HG02970 (cell line): ENCODE results near the gene IRX6.

ENCODE experiments used
- ATAC-seq: cut with Tn5 transposase; IDR thresholded peaks from one replicate; pipeline ENCODE4 v1.9.1; 2021; ENCODE audit warnings: mild to moderate bottlenecking, moderate library complexity, moderate number of reproducible peaks; ENCODE audit not compliant: unreplicated experiment, low FRiP score

Gene IRX6

DNA sequence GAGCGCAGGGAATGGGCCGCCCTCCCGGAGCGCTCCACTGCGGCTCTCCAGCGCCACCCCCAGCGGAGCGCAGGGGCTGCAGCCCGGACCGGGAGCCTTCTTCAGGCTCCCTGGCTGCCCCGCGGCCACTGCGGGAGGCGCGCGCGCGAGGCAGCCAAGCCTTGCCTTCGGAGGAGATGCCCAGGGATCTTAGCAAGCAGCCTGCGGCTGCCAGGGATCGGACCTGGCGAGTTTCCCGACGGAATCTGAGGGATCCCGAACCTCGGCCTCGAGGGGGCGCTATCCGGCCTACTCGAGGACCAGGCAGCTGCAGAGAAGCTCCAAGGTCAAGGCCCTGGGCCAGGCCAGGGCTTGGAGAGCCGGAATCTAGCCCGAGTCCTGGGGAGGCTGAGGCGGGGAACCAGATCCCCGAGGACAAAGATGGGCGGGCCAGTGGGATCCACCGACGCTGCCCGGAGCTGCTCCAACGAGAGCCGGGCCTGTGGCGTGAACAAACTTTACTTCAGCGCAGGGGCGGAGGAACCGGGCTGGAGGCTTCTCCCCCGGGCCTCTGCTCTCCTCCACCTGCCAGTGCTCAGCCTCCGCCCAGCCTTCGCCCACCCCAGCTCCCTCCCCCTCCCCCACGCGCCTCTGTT, at the start of gene IRX6:
Gene IRX6, plus strand, starts transcription at position 567 of the 635 bp plus-strand sequence. CDS start 889 bp downstream, outside the sequence.
- no peak for ATAC-seq

DNA sequence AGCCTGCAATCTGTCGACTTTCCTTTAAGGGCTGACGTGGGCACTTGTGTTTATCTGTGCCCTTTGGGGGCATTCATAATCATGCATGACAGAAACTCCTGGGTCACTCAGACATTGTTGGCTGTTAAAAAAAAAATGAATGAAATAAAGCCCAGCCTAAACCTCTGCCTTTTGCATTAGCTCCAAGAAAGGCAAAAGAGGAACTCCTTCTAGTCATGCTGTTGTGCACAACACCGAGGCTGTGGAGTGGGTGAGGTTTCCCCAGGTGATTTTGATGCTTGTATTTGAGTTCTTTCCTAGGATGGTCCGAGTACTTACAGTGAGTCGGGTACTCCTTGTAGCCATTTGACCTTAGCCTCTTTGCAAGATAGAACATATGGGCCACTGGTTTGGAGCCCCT, 49.6 kb upstream of the IRX6 start:
- ATAC-seq = no peak

DNA sequence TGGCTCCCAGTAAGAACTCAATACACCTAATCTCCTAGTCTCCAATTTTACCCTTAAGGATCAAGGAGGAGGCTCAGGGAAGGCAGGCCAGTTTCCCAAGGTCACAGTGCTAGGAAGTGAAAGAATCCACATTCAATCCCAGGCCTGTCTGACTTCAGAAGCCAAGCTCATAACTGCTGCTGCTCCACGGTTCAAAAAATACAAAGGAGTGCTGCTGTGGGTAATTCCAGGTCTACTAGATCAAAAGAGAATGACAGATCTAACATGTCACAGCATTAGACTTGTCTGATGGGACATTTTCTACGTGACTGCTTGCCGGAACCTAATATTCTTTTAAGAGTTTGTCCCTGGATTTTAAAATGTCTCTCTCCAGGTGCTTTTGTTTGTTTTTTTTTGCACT, 48.8 kb upstream of the IRX6 start:
- ATAC-seq = no peak

DNA sequence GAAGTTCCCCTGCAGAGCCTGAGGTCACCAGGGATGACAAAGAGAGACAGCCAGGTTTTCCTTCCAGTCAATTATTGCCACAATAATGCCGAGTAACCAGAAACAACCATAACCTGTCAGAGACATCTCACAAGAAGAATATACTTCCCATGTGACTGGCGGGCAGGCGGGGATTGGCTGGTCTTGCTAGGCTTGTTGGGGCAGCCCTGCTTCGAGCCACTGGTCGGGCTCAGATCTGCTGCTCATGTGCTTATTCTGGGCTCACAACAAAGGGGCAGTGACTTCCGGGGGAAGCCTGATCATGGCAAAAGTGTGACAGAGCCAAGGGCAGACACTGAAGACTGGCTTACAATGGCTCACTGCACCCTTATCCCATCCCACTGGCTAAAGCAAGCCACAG, 48.1 kb upstream of the IRX6 start:
- ATAC-seq = no peak

DNA sequence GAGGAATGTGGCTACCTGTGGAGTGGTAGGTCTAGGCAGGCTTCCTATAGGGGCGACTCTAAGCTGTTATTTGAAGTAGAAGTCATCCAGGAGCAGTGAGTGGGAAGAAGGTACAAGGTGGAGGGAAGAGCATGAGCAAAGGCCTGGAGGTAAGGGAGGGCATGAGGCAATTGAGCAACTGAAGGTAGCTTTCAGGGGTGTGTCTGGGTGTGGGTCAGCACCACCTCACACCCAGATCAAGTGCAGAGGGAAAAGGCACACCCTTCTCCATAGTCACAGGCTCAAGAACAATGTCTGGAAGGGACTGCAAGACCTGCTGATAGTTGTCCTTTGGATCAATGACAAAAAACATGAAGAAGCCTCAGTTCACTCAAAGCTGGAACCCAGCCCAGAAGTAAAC, 46.5 kb upstream of the IRX6 start:
- ATAC-seq = no peak

DNA sequence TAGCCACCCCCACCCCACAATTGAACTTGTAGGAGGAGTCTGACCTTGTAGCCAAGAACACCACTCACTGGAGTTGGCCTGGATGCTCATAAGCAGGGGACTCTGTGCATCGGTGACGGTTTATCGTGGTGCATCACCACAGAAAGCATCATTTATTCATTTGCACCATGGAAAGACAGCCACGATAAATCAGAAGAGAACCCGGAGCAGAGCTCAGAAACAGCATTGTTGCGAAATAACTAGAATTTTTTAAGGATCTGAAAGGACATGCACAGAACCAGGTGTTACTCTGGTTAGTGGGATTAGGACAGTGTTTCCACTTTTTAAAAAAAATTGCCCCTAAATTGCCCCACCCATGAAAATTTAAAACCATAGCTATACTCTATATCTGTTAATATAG, 44.4 kb upstream of the IRX6 start:
- no peak for ATAC-seq

DNA sequence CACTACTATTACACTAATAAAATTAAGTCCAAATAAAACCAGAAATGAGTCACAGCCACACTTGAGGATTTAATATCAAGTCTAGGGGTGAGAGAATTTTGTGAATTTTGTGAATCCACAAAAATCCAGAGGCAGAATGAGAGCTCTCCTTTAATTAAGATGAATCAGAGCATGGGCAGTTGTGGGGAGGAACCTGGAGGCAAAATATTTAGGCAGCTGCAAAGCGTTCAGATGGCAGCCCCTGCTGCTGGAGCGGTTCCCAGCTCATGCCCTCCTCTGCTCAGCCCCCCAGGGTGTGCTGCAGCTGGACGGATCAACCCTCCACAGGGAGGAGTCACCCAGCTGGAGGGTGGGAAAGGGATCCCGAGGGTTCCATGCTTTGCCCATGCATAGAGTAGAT, 43.4 kb upstream of the IRX6 start:
- no peak for ATAC-seq

DNA sequence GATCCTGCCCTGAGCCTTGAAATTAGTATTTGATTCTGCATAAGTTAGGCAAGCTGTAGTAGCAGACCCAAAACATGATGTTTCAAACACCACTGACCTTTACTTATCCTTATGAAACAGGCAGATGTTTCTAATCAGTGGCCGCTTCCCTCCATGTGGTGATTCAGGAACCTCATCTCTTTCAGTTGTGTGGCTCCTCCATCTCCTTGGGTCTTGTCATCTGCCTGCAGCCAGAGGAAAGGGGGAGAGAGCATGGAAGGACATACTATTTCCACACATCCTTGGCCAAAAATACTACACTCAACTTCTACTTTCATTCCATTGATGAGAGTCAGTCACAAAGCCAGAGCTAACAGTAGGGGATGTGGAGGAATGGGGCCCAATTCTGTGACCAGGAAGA, 41.6 kb upstream of the IRX6 start:
- ATAC-seq = no peak

DNA sequence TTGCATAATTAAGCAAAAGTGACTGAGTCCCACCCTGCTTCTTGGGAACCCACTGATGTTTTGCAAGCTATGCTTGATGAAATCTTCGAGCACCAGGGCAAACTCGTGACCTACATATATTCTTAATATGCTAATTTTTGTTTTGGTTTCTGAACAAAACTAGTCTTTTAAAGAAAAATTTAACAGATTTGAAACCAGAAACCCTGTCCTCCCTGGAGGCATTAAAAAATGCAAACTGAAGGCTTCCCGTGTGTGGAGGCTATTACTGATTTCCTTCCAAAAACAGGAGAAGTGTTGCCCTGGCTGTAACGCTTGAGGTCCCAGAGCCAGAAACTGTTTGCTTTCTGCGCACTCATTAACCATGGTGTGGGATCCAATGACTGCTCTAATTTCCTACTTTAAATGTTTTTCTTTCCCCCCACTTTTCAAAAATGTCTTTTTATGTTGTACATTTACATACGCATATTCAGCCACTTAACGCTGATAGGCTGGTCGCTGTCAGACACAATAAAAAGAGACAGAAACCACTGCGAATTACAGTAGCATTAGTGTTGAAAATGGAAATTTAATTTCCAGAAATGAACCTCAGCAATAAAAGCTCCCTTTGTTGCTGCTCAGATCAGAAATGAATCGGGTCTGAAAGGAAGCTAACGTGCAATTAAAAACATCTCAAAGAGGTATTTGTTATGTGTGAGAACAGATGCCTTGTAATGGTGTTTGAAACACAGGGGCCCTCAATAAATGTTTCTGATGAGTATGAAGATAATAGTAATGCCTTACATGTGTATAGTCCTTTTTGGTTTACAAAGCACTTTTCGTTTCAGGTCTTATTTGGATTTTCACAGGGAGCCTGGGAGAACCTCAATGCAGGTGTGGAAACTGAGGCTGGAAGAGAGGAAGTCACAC, 39.9 kb upstream of the IRX6 start:
- no peak for ATAC-seq

DNA sequence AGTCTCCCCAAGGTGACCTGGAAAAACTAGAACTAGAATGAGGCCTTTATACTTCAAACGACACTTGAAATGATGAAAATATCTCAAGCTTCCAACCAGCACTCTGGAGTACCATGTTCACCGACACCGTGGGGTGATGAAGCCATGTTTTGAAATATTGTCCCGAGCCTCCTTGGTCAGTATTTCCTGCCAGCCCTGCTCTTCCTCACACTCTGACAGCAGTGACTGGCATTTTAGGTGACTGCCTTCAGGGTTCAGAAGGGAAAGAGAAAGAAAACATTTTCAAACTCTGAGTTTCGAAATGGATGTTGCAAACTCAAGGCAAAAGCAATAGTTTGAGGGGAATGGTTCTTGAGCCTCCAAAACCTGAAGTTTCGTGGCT, 39.3 kb upstream of the IRX6 start:
- no peak for ATAC-seq

DNA sequence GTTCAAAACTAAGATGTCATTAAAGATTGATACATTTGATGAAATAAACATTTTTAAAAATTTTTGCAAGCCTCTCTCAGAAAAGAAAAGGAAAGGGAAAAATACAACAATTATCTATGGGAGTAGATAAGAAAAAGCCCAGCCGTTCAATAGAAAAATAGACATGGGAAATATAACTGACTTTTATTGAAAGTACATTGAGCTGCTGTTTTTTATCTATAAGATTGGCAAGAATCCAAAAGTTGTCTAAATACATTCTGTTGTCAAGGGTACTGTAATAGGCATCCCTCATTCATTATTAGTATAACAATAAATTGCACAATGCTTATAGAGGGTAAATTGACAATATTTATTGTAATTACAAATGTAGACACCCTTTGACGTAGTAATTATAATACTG, 38.4 kb upstream of the IRX6 start:
- no peak for ATAC-seq

DNA sequence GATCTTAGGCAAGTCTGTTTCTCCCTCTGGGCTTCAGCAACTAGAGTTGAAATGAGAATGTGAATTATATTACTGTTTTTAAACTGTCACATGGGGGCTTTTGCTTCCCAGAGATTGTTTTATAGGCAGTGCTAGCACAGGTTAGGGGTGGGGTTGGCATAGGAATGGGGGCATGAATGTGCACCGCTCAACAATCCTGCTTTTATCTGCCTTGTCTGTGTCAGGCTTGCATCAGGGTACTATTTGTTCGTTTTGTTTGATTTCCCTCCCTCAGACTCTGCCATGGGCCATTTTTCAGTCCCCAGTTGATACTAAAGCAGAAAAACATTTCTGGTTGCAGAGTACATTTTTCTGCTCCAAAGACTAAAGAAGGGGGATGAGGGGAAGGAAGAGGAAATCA, 34.6 kb upstream of the IRX6 start:
- no peak for ATAC-seq

DNA sequence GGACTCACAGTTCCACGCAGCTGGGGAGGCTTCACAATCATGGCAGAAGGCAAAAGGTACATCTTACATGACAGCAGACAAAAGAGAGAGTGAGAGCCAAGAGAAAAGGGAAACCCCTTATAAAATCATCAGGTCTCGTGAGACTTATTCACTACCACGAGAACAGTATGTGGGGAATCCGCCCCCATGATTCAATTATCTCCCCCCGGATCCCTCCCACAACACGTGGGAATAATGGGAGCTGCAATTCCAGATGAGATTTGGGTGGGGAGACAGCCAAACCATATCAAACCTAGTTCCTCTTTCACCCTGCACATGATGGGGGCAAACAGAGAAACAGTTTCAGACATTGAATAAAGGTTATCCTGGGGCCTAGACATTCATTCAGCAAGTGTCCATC, 32.2 kb upstream of the IRX6 start:
- ATAC-seq = no peak

DNA sequence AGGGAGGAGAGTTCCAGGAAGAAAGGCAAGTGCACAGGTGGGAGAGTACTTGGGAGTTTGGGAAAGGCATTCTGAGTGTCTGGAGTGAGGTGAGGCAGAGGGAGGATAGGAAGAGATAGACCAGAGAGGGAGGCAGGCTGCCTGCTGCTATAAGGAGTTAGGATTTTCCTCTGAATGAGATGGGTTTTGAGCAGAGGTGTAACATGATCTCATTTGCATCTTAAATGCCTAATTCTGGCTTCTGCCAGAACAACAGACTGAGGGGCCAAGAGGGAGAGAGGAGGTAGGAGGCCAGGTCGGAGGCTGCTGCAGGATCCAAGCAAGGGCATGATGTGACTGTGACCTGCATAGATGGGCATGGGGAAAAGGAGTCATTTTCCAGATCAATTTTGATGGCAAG, 31.5 kb upstream of the IRX6 start:
- no peak for ATAC-seq

DNA sequence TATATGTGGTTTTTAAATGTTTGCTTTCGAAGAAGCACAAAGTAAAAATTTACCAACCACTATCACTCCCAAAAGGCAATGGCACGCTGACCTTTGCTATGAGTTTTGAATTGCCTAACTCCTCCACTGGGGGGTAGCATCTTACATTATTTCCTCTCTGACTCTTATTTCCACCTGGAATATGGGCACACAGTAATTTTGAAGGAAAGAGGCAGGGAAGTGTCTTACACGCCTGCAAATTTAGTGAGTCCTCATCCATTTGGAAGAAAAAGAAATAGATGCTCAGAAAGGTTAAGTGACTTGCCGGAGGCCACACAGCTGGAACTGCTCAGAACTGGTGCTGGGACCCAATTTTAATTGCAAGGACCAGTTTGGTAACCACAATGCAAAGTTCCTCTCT, 29.9 kb upstream of the IRX6 start:
- no peak for ATAC-seq

DNA sequence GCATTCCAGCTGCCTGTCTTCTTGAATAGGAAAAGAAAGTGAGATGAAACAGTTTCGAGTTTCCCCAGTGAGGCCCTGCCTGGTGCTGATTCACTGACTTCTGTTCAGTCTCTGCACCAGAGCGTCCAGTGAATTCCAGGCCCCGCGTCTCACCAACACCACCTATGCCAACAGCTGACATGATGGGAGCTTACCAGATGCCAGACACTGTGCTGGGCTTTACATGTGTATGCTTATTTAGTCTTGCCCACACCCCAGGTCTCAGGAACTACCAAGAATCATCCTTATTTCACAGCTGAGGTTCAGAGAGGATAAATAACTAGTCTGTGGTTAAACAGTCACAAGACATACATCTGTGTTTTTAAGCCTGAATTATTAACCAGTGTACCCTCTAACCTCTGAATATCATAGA, 29.1 kb upstream of the IRX6 start:
- no peak for ATAC-seq

DNA sequence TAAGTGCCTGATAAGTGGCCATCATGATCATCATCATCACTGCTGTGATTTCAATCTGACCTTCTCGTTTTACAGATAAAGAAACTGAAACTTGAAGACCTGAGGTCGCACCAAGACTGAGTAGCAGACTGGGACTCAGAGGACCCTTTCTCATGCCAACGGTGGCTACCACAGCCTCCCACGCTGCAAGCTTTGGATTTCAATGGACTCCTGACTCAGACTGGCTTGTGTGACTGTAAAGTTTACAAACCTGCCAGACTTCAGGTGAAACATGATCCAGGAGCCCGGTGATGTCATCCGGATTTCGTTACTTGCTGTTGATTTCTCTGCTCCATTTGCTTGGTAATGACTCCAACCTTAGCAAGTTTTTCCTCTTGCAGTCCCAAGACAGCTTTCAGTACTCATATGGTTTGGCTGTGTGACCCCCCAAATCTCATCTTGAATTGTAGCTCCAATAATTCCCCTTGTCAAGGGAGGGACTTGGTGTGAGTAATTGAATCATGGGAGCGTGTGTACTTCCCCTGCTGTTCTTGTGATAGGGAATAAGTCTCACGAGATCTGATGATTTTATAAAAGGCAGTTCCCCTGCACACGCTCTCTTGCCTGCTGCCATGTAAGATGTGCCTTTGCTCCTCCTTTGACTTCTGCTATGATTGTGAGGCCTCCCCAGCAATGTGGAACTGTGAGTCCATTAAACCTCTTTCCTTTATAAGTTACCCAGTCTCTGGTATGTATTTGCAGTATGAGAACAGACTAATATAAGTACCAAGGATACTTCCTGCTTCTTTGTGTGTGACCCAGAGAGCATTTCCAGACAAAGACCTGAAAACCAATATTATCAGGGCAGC, 26.7 kb upstream of the IRX6 start:
- no peak for ATAC-seq

DNA sequence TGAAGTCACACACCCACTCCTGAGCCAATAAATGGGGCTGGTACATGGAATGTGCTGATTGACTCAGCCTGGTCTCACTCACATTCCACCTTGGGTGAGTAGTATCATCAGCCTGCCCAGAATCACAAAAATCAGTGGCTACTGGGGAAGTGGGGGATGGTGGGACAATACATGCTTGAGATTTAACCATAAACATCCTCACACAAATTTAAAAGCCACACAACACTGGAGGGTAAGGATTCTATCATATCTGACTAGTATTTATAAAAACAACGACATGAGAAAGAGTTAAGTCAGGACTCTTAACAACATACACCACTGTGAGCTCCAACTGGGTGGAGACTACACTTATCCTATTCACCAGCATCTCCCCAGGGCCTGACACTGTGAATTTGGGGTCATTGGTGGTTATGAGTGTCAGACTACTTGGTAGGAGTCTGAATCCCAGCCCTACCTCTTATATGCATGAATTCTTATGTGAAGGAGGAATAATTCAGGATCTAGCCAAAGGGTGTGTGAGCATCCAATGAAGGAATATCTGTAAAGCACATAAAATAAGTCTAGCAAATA, 26.0 kb upstream of the IRX6 start:
- ATAC-seq = no peak

DNA sequence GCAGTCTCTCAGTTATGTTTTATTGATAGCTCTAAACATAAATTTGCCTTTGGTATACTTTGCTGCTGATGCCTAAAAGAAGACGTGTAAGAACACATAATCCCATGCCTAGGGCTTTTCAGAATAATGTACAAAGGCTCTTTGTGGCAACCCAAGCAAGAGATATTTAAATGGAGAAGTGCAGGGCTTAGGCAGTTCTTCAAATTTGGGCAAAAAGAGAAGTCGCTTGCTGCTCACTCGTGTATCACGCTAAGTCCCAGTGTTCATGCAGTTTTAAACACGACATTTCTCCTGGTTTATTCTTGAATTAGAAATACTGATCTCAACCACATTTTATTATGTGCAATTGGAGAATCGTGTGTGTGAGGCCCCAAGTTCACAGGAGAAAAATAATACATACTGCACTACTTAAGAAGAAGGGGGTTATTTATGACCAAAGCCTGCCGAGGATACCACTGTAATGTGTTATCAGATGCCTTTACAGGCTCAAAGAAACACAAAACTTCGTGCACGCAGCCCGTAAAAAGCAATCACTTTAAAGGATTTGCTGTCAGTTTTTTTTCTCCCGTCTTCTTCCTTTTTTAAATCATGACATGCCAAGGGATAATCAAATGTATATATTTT, 22.5 kb upstream of the IRX6 start:
- no peak for ATAC-seq

DNA sequence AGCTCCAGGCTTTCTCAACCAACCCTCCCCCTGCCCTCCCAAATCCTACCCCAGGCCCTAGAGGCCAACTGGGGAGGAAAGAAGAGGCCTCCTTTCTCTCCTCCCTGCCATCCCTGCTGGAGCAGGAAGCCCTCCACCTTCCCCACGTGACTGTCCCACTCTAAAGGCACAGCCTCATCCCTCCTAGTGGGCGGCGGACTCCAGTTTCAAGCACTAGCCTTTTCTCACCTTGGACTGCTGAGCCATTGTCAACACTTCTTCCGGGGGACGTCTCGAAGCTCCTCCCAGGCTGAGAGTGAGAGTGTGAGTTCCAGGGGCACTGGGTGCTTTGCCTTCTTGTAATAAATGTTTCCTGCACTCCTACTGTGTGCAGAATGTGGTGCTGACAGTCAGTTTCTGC, 21.4 kb upstream of the IRX6 start:
- ATAC-seq = no peak
